ENCODE results near the gene C17orf107. TPM values are rescaled to one million over a fixed set of nuclear protein-coding genes. Genes with fewer than 3 reads are reported as not detected.
A peak's percentile ranks its signal among the peaks of the same experiment; 100 is the strongest.
"Not testable (repeated sequence)": the region's sequence is repeated elsewhere in the genome, so short reads cannot be mapped to it uniquely, and the experiment has no call there.

C17orf107 gene
- total and polyA plus RNA-seq, 8 donors, result 1.9 to 6.9 (median 2.9) TPM

DNA sequence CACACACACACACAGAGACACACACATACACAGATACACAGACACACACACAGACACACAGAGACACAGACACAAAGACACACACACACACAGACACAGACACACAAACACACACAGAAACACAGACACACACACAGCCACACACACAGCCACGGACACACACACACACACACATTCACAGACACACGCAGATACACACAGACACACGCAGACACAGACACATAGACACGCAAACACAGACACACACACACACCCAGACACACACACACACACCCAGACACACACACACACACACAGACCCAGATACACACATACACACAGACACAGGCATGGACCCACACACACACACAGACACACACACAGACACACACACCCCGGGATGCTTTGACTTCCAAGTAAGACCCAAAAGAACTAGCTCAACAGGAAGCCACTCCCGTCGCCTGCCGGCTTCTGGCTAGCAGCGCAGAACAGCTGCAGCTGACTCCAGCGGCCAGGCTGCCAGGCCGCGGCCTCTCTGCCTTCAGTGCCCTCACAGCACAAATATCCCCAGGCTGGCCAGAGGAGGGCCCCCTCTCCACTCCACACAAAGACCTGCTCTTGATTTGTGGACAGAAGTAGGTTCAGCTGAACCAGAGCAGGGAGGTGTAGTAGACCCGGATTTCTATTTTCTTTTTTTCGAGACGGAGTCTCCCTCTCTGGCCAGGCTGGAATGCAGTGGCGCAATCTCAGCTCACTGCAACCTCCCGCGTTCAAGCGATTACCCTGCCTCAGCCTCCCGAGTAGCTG is 9.6 kb downstream of the C17orf107 start:
- TF ChIP-seq, protein P1, sequence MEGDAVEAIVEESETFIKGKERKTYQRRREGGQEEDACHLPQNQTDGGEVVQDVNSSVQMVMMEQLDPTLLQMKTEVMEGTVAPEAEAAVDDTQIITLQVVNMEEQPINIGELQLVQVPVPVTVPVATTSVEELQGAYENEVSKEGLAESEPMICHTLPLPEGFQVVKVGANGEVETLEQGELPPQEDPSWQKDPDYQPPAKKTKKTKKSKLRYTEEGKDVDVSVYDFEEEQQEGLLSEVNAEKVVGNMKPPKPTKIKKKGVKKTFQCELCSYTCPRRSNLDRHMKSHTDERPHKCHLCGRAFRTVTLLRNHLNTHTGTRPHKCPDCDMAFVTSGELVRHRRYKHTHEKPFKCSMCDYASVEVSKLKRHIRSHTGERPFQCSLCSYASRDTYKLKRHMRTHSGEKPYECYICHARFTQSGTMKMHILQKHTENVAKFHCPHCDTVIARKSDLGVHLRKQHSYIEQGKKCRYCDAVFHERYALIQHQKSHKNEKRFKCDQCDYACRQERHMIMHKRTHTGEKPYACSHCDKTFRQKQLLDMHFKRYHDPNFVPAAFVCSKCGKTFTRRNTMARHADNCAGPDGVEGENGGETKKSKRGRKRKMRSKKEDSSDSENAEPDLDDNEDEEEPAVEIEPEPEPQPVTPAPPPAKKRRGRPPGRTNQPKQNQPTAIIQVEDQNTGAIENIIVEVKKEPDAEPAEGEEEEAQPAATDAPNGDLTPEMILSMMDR (IDR thresholded peaks at IDR 0.05), result peak; percentile 63 to 81 (median 76)
- Histone ChIP-seq H3K4me3 (no peak overlapping the region), H3K9me3 (no peaks in the 10 kb centered on the region), H3K4me1 (peaks cover 0 to 4% (median 0%) of the 10 kb centered on the region in 3 donors), H3K36me3 (no peaks in the 10 kb centered on the region), H3K27me3 (no peaks in the 10 kb centered on the region), H3K27ac (peak overlapping the region in 3 of 4 donors; percentile 15 to 60 (median 29))
- ATAC-seq (peak; percentile 97 to 99 (median 99)), FAIRE-seq (no peak), DNase-seq (peak; percentile 86 to 96 (median 89))
- intact Hi-C loops (cut with DNase I), result loop anchor here in 1 of 3 donors (10.0 kb wide), 1 partner anchor 156 kb away; no protein-coding TSS in a partner anchor
- 15 to 20% methylated on average over 20 of the region's 20 CpGs for WGBS, 2 donors

GRCh38 chr17:4913994-4914393 is 14.7 kb downstream of the C17orf107 start:
- H3K36me3 ChIP-seq, result no peaks in the 10 kb centered on the region
- H3K4me3 ChIP-seq, result no peak overlapping the region
- no peaks in the 10 kb centered on the region for H3K27me3 ChIP-seq
- TF ChIP-seq, protein P1 (IDR thresholded peaks at IDR 0.05), result no peak
- no peak overlapping the region for H3K27ac ChIP-seq
- peaks cover 0 to 4% (median 0%) of the 10 kb centered on the region in 3 donors for H3K4me1 ChIP-seq
- peak in 1 of 4 donors; percentile 31 for ATAC-seq
- intact Hi-C loops (cut with DNase I), result loop anchor here in 1 of 3 donors (10.0 kb wide), 1 partner anchor 141 kb away; no protein-coding TSS in a partner anchor
- no peak for FAIRE-seq
- WGBS, 2 donors, result 40% methylated on average over 1 of the region's 1 CpG
- no peaks in the 10 kb centered on the region for H3K9me3 ChIP-seq
- DNase-seq, result no peak

GRCh38 chr17:4914551-4914950 is 15.2 kb downstream of the C17orf107 start:
- H3K27ac ChIP-seq, H3K4me3 ChIP-seq, H3K9me3 ChIP-seq, H3K36me3 ChIP-seq, FAIRE-seq, H3K27me3 ChIP-seq, H3K4me1 ChIP-seq, ATAC-seq: not testable (repeated sequence)
- intact Hi-C loops (cut with DNase I), result loop anchor here in 1 of 3 donors (10.0 kb wide), 1 partner anchor 140 kb away; no protein-coding TSS in a partner anchor
- WGBS, 2 donors, result 72 to 73% methylated on average over 4 of the region's 4 CpGs
- DNase-seq, result peak in 1 of 6 donors; percentile 6

GRCh38 chr17:4919511-4920047 is 20.2 kb downstream of the C17orf107 start:
- intact Hi-C loops (cut with DNase I), result loop anchor here in 1 of 3 donors (10.0 kb wide), 1 partner anchor 135 kb away; no protein-coding TSS in a partner anchor
- 73 to 76% methylated on average over 8 of the region's 8 CpGs for WGBS, 2 donors
- H3K9me3 ChIP-seq, result no peaks in the 10 kb centered on the region
- H3K36me3 ChIP-seq, result no peaks in the 10 kb centered on the region
- TF ChIP-seq, protein P1 (IDR thresholded peaks at IDR 0.05), result no peak
- FAIRE-seq (no peak), DNase-seq (peak in 1 of 6 donors; percentile 2), ATAC-seq (no peak)
- H3K27me3 ChIP-seq, result no peaks in the 10 kb centered on the region
- H3K4me3 ChIP-seq, result no peak overlapping the region
- H3K4me1 ChIP-seq, result no peaks in the 10 kb centered on the region
- H3K27ac ChIP-seq, result no peak overlapping the region

- Histone ChIP-seq H3K9me3 (no peaks in the 10 kb centered on the region), H3K4me1 (no peaks in the 10 kb centered on the region), H3K4me3 (no peak overlapping the region), H3K27ac (no peak overlapping the region), H3K36me3 (no peaks in the 10 kb centered on the region), H3K27me3 (no peaks in the 10 kb centered on the region)
- TF ChIP-seq, protein P1 (IDR thresholded peaks at IDR 0.05), result no peak
- no peak for FAIRE-seq
- intact Hi-C loops (cut with DNase I), result no loop called here
- ATAC-seq, result peak in 1 of 4 donors; percentile 40
- DNase-seq, result no peak
- WGBS, 2 donors, result 77 to 81% methylated on average over 10 of the region's 10 CpGs
Measured at GRCh38 chr17:4920351-4921048, 21.2 kb downstream of the C17orf107 start.
